Uterus (tissue), 2 donors: Measurements from ENCODE around the gene SPDEF.

Source experiments
- CTCF ChIP-seq, 4 experiments: fragments of 200-600 bp in 2 of 4; fragments of 450-650 bp in 2 of 4; sonication (generic) in 2 of 4; IDR thresholded peaks; one replicate each; pipeline ENCODE4 v1.5.1; 2016 to 2019; ENCODE audit warnings: antibody characterized with exemption in 4 of 4, mild to moderate bottlenecking in 2 of 4, moderate library complexity in 1 of 4
- POLR2A ChIP-seq, 2 donors: fragments of 450-650 bp; IDR thresholded peaks; one replicate each; pipeline ENCODE4 v1.6.1; 2016; ENCODE audit warnings: antibody characterized with exemption in 2 of 2, mild to moderate bottlenecking in 1 of 2, moderate library complexity in 1 of 2

DNA sequence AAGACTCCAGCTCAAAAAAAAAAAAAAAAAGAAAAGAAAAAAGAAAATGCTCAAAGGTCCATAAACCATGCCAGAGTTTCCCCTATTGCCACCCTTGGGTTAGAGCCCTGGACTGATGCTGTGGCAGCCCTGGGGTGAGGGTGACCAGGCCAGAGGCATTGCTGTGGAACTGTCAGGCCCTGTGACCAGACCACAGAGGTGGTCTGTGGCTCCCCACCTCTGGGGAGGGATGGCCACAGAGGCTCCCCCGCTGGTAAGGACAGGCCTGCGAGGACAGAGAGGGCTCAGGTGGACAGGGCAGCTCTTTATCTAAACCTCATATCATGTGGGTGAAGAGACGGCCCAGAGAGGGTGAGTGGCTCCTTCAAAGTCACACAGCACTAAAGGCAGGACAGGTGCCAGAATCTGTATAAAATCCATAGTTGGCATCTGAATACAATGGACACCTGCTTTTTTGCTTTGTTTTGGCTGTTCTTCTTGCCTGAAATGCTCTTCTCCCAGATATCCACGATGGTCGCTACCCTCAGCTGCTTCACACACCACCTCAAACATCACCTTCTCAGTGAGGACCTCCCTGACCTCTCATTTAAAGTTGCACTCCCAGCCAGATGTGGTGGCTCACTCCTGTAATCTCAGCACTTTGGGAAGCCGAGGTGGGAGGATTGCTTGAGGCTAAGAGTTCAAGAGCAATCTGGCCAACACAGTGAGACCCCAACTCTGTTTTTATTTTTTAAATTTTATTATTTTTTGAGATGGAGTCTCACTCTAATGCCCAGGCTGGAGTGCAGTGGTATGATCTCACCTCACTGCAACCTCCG lies 22.5 kb upstream of the SPDEF start:
- TF ChIP-seq CTCF (IDR thresholded peaks at IDR 0.05) (no peak), POLR2A (IDR thresholded peaks at IDR 0.05) (no peak)
